C4-2B (cell line): ENCODE data around the gene MOGAT3.

Experiments
- ZFX ChIP-seq: fragments of 450-650 bp; IDR thresholded peaks from 2 replicates; pipeline ENCODE4 v1.6.1; 2017
- TF ChIP-seq, protein P1 (sequence below): fragments of 450-650 bp; conservative IDR thresholded peaks from 2 replicates; pipeline ENCODE4 v1.5.1; 2017; ENCODE audit warnings: mild to moderate bottlenecking

DNA sequence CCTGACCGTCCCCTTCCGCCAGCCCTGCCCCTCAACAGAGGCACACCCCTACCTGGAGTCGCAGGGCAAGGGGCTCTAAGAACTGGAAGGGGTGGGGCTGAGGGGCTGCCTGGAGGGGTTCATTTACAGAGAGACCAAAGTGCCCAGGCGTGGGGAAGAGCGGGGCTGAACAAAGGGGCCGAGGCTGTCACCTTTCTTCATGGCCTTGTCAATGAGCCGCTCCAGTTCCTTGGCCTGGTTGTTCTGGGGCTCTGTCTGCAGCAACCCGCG, 39.0 kb upstream of the MOGAT3 start:
- TF ChIP-seq, protein P1, sequence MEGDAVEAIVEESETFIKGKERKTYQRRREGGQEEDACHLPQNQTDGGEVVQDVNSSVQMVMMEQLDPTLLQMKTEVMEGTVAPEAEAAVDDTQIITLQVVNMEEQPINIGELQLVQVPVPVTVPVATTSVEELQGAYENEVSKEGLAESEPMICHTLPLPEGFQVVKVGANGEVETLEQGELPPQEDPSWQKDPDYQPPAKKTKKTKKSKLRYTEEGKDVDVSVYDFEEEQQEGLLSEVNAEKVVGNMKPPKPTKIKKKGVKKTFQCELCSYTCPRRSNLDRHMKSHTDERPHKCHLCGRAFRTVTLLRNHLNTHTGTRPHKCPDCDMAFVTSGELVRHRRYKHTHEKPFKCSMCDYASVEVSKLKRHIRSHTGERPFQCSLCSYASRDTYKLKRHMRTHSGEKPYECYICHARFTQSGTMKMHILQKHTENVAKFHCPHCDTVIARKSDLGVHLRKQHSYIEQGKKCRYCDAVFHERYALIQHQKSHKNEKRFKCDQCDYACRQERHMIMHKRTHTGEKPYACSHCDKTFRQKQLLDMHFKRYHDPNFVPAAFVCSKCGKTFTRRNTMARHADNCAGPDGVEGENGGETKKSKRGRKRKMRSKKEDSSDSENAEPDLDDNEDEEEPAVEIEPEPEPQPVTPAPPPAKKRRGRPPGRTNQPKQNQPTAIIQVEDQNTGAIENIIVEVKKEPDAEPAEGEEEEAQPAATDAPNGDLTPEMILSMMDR, result no peak
- no peak for TF ChIP-seq ZFX
